ENCODE results near the gene ANXA1. TPM values are rescaled to one million over a fixed set of nuclear protein-coding genes. Genes with fewer than 3 reads are reported as not detected.

ANXA1 gene
- total RNA-seq, 6 experiments from 2014 or later, result 933 to 1,109 (median 1,040) TPM

DNA sequence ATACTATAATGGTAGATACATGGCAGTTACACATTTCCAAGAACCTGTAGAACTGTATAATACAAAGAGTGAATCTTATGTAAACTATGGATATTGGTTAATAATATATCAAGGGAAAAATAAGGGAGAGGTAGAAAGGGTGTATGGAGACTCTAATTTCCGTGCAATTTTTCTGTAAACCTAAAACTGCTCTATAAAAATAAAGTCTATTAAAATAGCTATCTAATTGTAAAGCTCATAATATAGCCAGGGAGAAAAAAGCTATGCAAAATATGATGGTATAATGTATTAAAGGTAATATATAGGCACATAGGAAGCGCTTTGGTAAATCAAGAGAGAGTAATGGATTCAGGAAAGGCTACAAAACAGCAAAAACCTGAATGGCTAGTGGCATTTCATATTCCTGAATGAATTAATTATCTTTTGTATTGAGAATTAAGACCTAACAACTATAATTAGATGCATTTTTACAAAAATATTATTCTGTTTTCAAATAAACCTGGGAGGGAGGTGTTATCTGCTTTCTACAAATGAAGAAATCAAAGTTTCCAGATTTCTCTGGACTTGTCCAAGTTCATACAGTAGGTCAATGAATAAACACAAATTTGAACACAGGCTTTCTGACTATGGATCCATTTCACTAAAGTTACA lies 22.8 kb downstream of the ANXA1 start:
- Mint-ChIP-seq H3K36me3 (ENCODE audit: low read depth) (0 out of 2 replicates have a peak, but pooled peaks cover 5% of the 10 kb centered on the region), H3K27me3 (ENCODE audit: insufficient read depth) (peaks cover 28% of the 10 kb centered on the region), H3K9me3 (no peaks in the 10 kb centered on the region), H3K4me1 (ENCODE audit: low read depth) (peaks cover 25% of the 10 kb centered on the region), H3K27ac (peak overlapping the region; percentile 3; the same call in 1 of the 2 replicates), H3K4me3 (0 out of 2 replicates have a peak overlapping the region, but pooled peaks have one; percentile 6)
- no peak for DNase-seq
- TF ChIP-seq, protein P1, sequence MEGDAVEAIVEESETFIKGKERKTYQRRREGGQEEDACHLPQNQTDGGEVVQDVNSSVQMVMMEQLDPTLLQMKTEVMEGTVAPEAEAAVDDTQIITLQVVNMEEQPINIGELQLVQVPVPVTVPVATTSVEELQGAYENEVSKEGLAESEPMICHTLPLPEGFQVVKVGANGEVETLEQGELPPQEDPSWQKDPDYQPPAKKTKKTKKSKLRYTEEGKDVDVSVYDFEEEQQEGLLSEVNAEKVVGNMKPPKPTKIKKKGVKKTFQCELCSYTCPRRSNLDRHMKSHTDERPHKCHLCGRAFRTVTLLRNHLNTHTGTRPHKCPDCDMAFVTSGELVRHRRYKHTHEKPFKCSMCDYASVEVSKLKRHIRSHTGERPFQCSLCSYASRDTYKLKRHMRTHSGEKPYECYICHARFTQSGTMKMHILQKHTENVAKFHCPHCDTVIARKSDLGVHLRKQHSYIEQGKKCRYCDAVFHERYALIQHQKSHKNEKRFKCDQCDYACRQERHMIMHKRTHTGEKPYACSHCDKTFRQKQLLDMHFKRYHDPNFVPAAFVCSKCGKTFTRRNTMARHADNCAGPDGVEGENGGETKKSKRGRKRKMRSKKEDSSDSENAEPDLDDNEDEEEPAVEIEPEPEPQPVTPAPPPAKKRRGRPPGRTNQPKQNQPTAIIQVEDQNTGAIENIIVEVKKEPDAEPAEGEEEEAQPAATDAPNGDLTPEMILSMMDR (IDR thresholded peaks at IDR 0.05), result no peak

DNA sequence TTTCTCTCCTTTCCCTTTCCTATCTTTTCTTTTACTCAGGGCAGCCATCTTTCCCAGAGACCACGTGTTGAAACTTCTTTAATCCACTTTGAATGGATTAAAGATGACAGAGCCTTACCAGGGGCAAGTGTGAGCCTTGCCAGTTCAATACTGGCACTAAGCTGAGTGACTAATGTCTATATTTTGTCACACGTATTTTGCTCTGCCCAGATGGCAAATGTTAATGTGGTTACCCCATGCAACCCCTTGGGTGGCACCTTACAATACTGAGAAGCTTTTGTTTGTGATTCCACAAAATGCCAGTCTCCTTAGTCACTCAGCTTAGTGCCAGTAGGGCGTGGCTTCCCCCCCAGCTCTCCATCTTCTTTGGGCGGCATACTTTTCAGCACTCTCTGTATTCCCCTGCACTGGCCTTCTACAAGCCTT lies 24.8 kb downstream of the ANXA1 start:
- Mint-ChIP-seq H3K27me3 (ENCODE audit: insufficient read depth) (peaks cover 28% of the 10 kb centered on the region), H3K9me3 (no peaks in the 10 kb centered on the region), H3K4me3 (no peak overlapping the region), H3K36me3 (ENCODE audit: low read depth) (0 out of 2 replicates have a peak, but pooled peaks cover 1% of the 10 kb centered on the region), H3K27ac (peak overlapping the region; percentile 47), H3K4me1 (ENCODE audit: low read depth) (peaks cover 41% of the 10 kb centered on the region)
- TF ChIP-seq, protein P1 (IDR thresholded peaks at IDR 0.05), result no peak
- DNase-seq, result peak; percentile 33

- Mint-ChIP-seq H3K9me3 (no peaks in the 10 kb centered on the region), H3K4me3 (no peak overlapping the region), H3K27ac (no peak overlapping the region), H3K4me1 (ENCODE audit: low read depth) (peaks cover 47% of the 10 kb centered on the region), H3K36me3 (ENCODE audit: low read depth) (no peaks in the 10 kb centered on the region), H3K27me3 (ENCODE audit: insufficient read depth) (peaks cover 14% of the 10 kb centered on the region)
- TF ChIP-seq, protein P1 (IDR thresholded peaks at IDR 0.05), result no peak
- DNase-seq, result no peak
Measured at GRCh38 chr9:73178044-73178443, 26.4 kb downstream of the ANXA1 start.

GRCh38 chr9:73179589-73179988 lies 27.9 kb downstream of the ANXA1 start:
- Mint-ChIP-seq H3K27me3 (ENCODE audit: insufficient read depth) (peaks cover 2% of the 10 kb centered on the region; the same call in 1 of the 2 replicates), H3K27ac (no peak overlapping the region), H3K36me3 (ENCODE audit: low read depth) (no peaks in the 10 kb centered on the region), H3K4me3 (no peak overlapping the region), H3K4me1 (ENCODE audit: low read depth) (peaks cover 53% of the 10 kb centered on the region), H3K9me3 (no peaks in the 10 kb centered on the region)
- DNase-seq, result no peak
- TF ChIP-seq, protein P1 (IDR thresholded peaks at IDR 0.05), result no peak

DNA sequence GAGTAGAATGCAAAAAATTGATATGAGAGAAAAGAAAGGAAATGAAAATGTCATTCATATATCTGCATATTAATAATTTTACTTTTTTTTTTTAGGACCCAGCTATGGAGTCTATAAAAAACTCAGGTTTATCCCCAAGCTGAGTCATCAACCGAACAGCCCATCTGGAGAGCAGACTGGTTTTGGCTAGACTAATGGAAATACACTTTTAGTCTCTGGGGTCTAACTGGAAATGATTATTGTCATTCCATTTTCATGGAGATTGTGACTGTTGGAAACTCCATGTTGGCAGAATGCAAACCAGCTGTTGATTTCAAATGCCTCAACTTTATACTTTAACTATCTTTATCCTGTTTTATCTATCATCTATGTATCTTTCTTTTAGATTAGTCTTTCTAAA lies 28.7 kb downstream of the ANXA1 start:
- H3K27me3 Mint-ChIP-seq (ENCODE audit: insufficient read depth), result peaks cover 2% of the 10 kb centered on the region; the same call in 1 of the 2 replicates
- TF ChIP-seq, protein P1 (IDR thresholded peaks at IDR 0.05), result no peak
- H3K36me3 Mint-ChIP-seq (ENCODE audit: low read depth), result no peaks in the 10 kb centered on the region
- H3K4me3 Mint-ChIP-seq, result no peak overlapping the region
- H3K9me3 Mint-ChIP-seq, result no peaks in the 10 kb centered on the region
- DNase-seq, result no peak
- no peak overlapping the region for H3K27ac Mint-ChIP-seq
- peaks cover 55% of the 10 kb centered on the region for H3K4me1 Mint-ChIP-seq (ENCODE audit: low read depth)

Measured in HFFc6 (cell line).